HK-2 (cell line): Measurements from ENCODE around the gene SLC9A9.

Experiments used
- DNase-seq: peaks from one replicate; pipeline ENCODE4 v3.0.0-alpha.2; 2018; ENCODE audit not compliant: unreplicated experiment

The SLC9A9 gene

DNA sequence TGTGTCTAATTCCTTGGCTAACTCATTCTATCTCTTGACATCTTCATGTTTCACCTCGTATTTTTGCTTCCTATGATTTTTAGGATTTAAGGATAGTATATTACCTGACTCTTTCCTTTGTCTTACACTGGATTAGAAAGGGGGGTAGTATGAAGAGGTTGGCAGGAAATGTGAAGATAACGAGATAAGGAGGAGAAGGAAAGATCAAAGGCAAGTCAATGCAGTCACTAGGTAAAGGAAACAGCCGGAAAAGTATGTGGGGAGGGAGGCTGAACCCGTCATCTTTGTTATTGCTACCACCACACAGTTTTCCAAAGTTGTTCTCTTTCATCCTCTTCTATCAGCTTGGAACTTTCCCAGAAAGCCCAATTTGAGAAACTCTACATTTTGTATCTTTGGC is 90.6 kb downstream of the SLC9A9 start:
- no peak for DNase-seq

GRCh38 chr3:143755978-143756377 is 92.3 kb downstream of the SLC9A9 start:
- no peak for DNase-seq

- no peak for DNase-seq
Observed at GRCh38 chr3:143754090-143754489, 94.2 kb downstream of the SLC9A9 start.

DNA sequence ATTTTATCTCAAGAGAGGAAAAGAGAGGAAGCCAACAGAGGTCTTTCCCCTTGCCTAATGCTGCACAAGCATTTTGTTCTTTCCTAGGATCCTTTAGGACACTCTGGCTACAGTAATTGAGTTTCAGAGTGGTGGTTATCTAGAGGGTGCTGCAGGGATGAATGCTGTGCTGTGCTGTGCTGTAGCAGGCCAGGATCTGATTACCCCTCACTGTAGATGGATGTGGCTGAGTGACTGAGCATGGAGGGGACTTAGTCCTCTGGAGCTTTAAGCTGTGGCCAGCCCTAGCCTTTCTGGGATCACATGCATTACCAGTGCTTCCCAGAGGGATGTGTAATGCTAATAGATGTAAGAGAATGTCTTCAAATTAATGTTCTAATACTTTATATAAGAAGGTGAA is 94.8 kb downstream of the SLC9A9 start:
- DNase-seq, result no peak

GRCh38 chr3:143753006-143753405 is 95.3 kb downstream of the SLC9A9 start:
- no peak for DNase-seq

DNA sequence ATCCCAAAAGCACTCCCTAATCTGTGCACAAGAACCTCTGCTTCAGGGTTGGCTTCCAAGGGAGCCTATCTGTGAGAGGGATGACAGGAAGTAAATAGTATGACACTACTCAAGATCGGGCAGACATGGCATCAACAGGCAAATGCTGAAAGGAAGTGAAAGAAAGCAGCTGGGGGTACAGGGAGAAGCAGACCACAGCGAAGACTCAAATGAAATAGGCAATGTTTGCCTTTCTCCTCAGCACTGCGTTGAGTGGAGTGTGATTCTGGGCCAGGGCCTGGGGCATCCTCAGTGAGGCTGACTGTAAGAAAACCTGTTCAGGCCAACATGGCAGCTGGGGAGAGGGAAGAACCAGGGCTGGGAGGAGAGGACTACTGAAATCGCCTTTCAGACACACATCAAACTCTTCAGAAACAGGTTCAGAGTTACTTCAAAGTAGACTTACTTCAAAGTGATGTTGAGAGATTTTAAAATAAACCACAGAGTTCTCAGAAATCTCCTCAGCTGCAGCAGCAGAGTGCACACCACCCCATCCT is 96.6 kb downstream of the SLC9A9 start:
- DNase-seq, result no peak

GRCh38 chr3:143750841-143751240 is 97.4 kb downstream of the SLC9A9 start:
- no peak for DNase-seq

- DNase-seq, result no peak
Observed at GRCh38 chr3:143749926-143750325, 98.3 kb downstream of the SLC9A9 start.

DNA sequence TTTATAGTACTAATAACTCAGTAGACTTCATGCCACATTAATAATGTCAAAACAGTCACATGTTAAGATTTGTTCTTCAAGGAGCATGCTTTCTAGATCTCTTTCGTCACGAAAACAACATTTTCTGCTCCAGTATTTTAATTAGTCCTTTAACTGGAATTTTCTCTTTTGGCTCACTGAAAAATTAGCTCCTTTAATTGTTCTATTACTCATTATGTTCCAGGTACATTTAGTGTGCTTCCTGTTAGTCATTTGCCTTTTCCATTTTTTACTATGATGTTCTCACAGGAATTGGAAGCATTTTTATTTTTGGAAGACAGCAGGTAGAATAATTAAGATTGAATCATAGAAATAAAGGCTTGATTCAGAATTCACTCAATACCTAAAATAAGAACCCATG is 111.2 kb downstream of the SLC9A9 start:
- DNase-seq, result no peak

- no peak for DNase-seq
Observed at GRCh38 chr3:143736205-143736997, 111.9 kb downstream of the SLC9A9 start.

DNA sequence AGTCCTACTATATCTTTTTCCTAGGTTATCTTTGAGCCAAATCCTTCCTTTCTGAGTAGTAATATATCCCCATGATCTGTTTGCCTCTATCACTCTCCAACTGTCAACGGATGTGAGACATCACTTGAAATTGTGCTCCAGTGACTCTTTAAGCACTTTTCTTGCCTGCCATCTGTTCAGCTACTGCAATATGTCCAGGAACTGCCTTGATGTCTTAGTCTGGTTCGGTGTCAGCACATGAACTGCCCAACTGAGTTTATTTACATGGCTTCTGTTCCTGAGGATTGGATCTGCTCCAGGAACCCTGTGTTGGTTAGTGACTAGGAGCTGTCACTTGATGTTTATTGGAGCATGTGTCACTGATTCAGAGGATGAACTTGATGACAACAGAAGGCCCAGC is 116.5 kb downstream of the SLC9A9 start:
- no peak for DNase-seq

DNA sequence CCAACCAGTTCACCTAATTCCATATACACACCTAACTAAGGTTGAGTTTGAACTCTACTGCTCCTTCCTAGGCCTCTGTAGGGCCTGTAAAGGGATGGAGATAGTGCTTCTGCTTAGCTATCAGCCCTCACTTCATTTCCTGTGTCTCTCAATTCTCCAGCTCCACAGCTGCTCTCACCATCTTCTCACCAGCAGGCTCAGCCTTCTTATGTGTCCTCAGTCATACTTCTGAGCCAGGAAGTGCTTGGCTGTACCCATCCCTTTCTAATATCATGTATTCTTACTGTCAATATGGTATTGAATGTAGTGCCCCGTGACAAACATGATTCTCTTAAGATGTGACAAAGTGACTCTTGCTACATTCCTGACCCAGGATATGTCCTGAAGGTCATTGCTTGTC is 116.9 kb downstream of the SLC9A9 start:
- no peak for DNase-seq

- no peak for DNase-seq
Observed at GRCh38 chr3:143727391-143727790, 120.9 kb downstream of the SLC9A9 start.

GRCh38 chr3:143726727-143727126 is 121.5 kb downstream of the SLC9A9 start:
- no peak for DNase-seq

GRCh38 chr3:143720381-143720780 is 127.9 kb downstream of the SLC9A9 start:
- DNase-seq, result no peak

DNA sequence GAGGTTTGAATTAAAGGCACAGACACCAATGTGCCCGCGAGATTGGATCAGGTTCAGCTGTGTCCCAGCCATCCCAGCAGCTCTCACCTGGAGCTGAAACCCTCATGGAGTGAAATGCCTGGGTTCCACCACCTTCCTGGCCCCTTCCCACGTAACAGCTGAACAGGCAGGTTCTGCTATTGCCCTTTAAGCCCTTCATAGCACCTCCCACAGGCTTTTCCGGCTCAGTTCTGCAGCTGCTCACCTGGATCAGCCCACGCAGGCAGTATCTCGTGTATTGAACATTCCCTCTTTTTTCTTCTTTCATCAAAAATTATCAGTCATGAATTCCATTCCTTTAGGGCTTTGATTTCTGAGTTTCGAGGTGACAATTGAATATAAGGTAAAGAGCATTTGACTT is 129.8 kb downstream of the SLC9A9 start:
- DNase-seq, result no peak

- no peak for DNase-seq
Observed at GRCh38 chr3:143716731-143717130, 131.5 kb downstream of the SLC9A9 start.

- no peak for DNase-seq
Observed at GRCh38 chr3:143712522-143712921, 135.7 kb downstream of the SLC9A9 start.

DNA sequence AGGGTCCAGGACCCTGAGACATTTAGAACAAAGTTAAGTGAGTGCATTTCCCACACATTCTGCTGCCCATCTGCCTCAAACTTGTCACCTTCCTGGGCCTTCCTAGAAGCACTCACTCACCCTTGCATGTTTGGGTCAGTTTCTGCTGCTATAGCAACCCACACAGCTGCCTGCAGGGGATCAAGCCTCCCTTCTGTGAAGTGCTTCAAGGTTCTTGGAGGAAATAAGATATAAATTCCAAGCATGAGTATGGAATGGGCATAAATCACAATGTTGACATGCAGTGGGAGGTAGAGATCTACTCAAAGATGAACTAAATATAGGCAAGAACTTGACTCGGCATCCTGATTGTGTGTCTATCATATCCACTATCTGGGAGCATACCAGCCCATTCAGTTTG is 140.4 kb downstream of the SLC9A9 start:
- no peak for DNase-seq

GRCh38 chr3:143700431-143700975 is 147.8 kb downstream of the SLC9A9 start:
- no peak for DNase-seq

- no peak for DNase-seq
Observed at GRCh38 chr3:143699424-143699823, 148.8 kb downstream of the SLC9A9 start.

DNA sequence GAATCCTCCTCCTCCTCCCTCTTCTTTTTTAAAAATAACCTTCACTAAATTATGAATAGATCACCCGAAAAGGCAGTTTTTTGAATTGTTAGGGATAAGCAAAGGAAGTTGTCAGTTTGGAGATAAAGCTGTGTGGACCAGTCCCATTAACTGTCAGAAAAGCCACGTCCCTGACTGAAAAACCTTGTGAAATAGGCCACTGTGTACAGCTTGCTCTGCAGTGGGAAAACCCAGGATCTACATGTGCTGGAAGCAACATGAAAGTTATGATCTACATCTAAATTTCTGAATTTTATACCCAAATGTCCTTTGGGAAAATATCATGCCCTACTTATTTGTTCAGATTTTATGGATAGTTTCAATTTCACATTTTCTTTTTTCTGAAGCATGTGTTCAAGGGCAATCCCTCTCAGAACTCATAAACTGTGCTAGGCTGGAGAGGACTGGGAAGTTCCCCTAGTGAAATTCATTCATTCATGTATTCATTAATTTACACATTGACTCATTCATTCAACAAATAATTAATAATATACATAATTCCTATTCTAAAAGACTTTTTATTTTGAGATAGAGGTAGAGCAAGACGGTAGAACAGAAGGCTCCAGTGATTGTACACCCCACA is 149.5 kb downstream of the SLC9A9 start:
- DNase-seq, result no peak

DNA sequence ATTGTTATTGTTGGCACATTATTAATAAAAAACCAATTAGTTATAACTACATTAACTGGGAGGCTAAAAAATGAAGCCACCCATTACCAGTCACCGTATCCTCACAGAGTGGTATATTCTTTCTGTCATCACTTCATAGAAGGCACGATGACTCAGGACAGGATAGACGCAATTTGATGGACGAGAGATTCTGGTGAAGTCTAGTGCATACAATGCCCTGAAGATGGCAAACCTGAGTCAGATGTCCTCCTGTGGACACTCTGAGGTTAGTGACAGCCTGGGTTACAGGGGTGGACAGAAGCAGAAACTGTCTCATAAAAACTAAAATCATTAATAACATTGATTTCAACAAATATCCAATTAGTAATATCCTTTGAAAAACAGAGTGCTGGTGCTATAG is 150.3 kb downstream of the SLC9A9 start:
- no peak for DNase-seq
